OCI-LY7 (cell line): ENCODE measurements around the gene USP53.

ENCODE experiments used
- CTCF ChIP-seq: fragments of 200-600 bp; sonication (generic); conservative IDR thresholded peaks from 2 replicates; pipeline ENCODE4 v1.5.1; 2014; ENCODE audit warnings: mild to moderate bottlenecking, antibody characterized with exemption, low read length, moderate library complexity, mixed read lengths
- EZH2phosphoT487 ChIP-seq: fragments of 200-600 bp; sonication (generic); IDR thresholded peaks from 2 replicates; pipeline ENCODE4 v1.6.1; 2018; ENCODE audit warnings: low read depth, borderline replicate concordance, mild to moderate bottlenecking, mixed run types, antibody characterized with exemption, low read length, moderate library complexity, mixed read lengths

GRCh38 chr4:119261986-119262385, 49.5 kb downstream of the USP53 start:
- TF ChIP-seq CTCF (no peak), EZH2phosphoT487 (no peak)
